ENCODE measurements around the gene SLC25A22.

SLC25A22 gene

GRCh38 chr11:809287-810039, 11.4 kb upstream of the SLC25A22 start, which contains the start of gene RPLP2:
TSS of gene RPLP2 (plus strand) at chr11:809967. CDS start at chr11:810235, 268 bp downstream.
- Histone ChIP-seq H3K4me3 (ENCODE audit: low read depth, low read length) (peak within 1 kb of the TSS; percentile 95), H4K91ac (ENCODE audit: low read depth, low read length) (peak within 1 kb of the TSS; percentile 99), H3K4me2 (ENCODE audit: low read length) (peak within 1 kb of the TSS; percentile 80), H2BK5ac (ENCODE audit: low read depth, low read length, poor library complexity) (peak within 1 kb of the TSS; percentile 97), H3K4ac (ENCODE audit: low read depth, low read length) (peak within 1 kb of the TSS; percentile 98), H3K18ac (ENCODE audit: low read length) (peak within 1 kb of the TSS; percentile 97), H3K79me1 (ENCODE audit: low read length) (peaks cover 24% of the 10 kb centered on the region), H3K4me1 (ENCODE audit: control insufficient read depth in 1 of 2, insufficient read depth in 2 of 2, low read length in 2 of 2) (peaks cover 15 to 20% of the 10 kb centered on the region in 2 experiments), H3K36me3 (ENCODE audit: control insufficient read depth in 1 of 2, insufficient read depth in 2 of 2, low read length in 2 of 2) (peaks cover 29 to 31% of the 10 kb centered on the region in 2 experiments), H4K8ac (ENCODE audit: low read depth, low read length) (peak within 1 kb of the TSS; percentile 99), H2AK5ac (ENCODE audit: low read length) (peak within 1 kb of the TSS; percentile 93), H3K27ac (ENCODE audit: low read depth, low read length) (peak within 1 kb of the TSS; percentile 97), H3K79me2 (ENCODE audit: control insufficient read depth, insufficient read depth, low read length, poor library complexity) (peaks cover 25% of the 10 kb centered on the region), H3K9me3 (ENCODE audit: insufficient read depth, low read depth, low read length) (peaks cover 2% of the 10 kb centered on the region), H3K14ac (ENCODE audit: low read length) (peak within 1 kb of the TSS; percentile 98), H3K9ac (ENCODE audit: low read length) (peak within 1 kb of the TSS; percentile 98), H2BK120ac (ENCODE audit: insufficient read depth, low read length, poor library complexity) (peak within 1 kb of the TSS; percentile 98), H2AFZ (ENCODE audit: insufficient read depth, low read length, poor library complexity) (peak within 1 kb of the TSS; percentile 90), H4K12ac (ENCODE audit: low read depth, low read length) (peak within 1 kb of the TSS; percentile 90), H2BK12ac (ENCODE audit: low read length) (peak within 1 kb of the TSS; percentile 56), H3K23ac (ENCODE audit: low read length) (no peak within 1 kb of the TSS), H3K27me3 (ENCODE audit: insufficient read depth, low read length) (no peaks in the 10 kb centered on the region)
- peak; percentile 98 to 99 for DNase-seq
- WGBS (ENCODE audit: extremely low coverage, insufficient coverage, insufficient read length), result no CpG with 5 or more reads among the region's 81 CpGs

- peak overlapping the region; percentile 75 for H3K4me2 ChIP-seq (ENCODE audit: low read length)
- peak overlapping the region; percentile 97 for H3K9ac ChIP-seq (ENCODE audit: low read length)
- H3K79me2 ChIP-seq (ENCODE audit: control insufficient read depth, insufficient read depth, low read length, poor library complexity), result peaks cover 25% of the 10 kb centered on the region
- peak overlapping the region; percentile 99 for H4K8ac ChIP-seq (ENCODE audit: low read depth, low read length)
- H3K4me3 ChIP-seq (ENCODE audit: low read depth, low read length), result peak overlapping the region; percentile 95
- peaks cover 29% of the 10 kb centered on the region for H3K79me1 ChIP-seq (ENCODE audit: low read length)
- H3K36me3 ChIP-seq (ENCODE audit: control insufficient read depth in 1 of 2, insufficient read depth in 2 of 2, low read length in 2 of 2), result peaks cover 27 to 28% of the 10 kb centered on the region in 2 experiments
- H3K4me1 ChIP-seq (ENCODE audit: control insufficient read depth in 1 of 2, insufficient read depth in 2 of 2, low read length in 2 of 2), result peaks cover 23 to 28% of the 10 kb centered on the region in 2 experiments
- H3K23ac ChIP-seq (ENCODE audit: low read length), result no peak overlapping the region
- no peaks in the 10 kb centered on the region for H3K27me3 ChIP-seq (ENCODE audit: insufficient read depth, low read length)
- no peak overlapping the region for H2BK12ac ChIP-seq (ENCODE audit: low read length)
- peak overlapping the region; percentile 66 for H3K4ac ChIP-seq (ENCODE audit: low read depth, low read length)
- H2BK5ac ChIP-seq (ENCODE audit: low read depth, low read length, poor library complexity), result peak overlapping the region; percentile 35
- H4K12ac ChIP-seq (ENCODE audit: low read depth, low read length), result peak overlapping the region; percentile 71
- H4K91ac ChIP-seq (ENCODE audit: low read depth, low read length), result peak overlapping the region; percentile 99
- H3K9me3 ChIP-seq (ENCODE audit: insufficient read depth, low read depth, low read length), result peaks cover 2% of the 10 kb centered on the region
- peak overlapping the region; percentile 97 for H3K27ac ChIP-seq (ENCODE audit: low read depth, low read length)
- peak overlapping the region; percentile 89 for H3K14ac ChIP-seq (ENCODE audit: low read length)
- H2BK120ac ChIP-seq (ENCODE audit: insufficient read depth, low read length, poor library complexity), result no peak overlapping the region
- H2AK5ac ChIP-seq (ENCODE audit: low read length), result peak overlapping the region; percentile 47
- H2AFZ ChIP-seq (ENCODE audit: insufficient read depth, low read length, poor library complexity), result peak overlapping the region; percentile 84
- H3K18ac ChIP-seq (ENCODE audit: low read length), result peak overlapping the region; percentile 31
- DNase-seq, result peak; percentile 62 to 69
- no CpG with 5 or more reads among the region's 36 CpGs for WGBS (ENCODE audit: extremely low coverage, insufficient coverage, insufficient read length)
Measured at GRCh38 chr11:808427-809286, 10.6 kb upstream of the SLC25A22 start.

DNA sequence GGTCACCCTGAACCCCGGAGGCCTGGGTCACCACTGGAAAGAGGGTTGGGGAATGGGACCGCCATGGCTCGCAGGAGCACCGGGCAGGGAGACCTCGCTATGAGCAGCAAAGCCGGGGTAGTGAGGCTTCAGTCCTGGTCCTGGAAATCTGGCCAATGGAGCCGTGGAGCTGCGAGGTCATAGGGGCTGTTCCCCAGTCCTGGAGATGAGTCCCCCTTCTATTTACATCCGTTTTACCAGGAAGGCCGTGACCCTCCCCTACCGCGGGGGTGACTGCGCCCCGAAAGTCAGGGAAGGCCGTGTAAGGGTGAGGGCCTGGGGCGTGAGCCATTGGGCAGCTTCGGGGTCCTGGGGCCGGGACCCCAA, 6.5 kb upstream of the SLC25A22 start:
- peak overlapping the region; percentile 7 for H3K4ac ChIP-seq (ENCODE audit: low read depth, low read length)

More for the DNA sequence above, 6.5 kb upstream of the SLC25A22 start:
- Histone ChIP-seq H2AFZ (ENCODE audit: insufficient read depth, low read length, poor library complexity) (no peak overlapping the region), H3K79me1 (ENCODE audit: low read length) (peaks cover 23% of the 10 kb centered on the region), H3K9ac (ENCODE audit: low read length) (peak overlapping the region; percentile 61), H4K8ac (ENCODE audit: low read depth, low read length) (peak overlapping the region; percentile 80), H2AK5ac (ENCODE audit: low read length) (peak overlapping the region; percentile 82), H3K18ac (ENCODE audit: low read length) (peak overlapping the region; percentile 78), H3K4me3 (ENCODE audit: low read depth, low read length) (peak overlapping the region; percentile 65), H3K4me2 (ENCODE audit: low read length) (peak overlapping the region; percentile 76), H2BK120ac (ENCODE audit: insufficient read depth, low read length, poor library complexity) (peak overlapping the region; percentile 20), H3K79me2 (ENCODE audit: control insufficient read depth, insufficient read depth, low read length, poor library complexity) (peaks cover 13% of the 10 kb centered on the region), H3K23ac (ENCODE audit: low read length) (no peak overlapping the region), H2BK5ac (ENCODE audit: low read depth, low read length, poor library complexity) (peak overlapping the region; percentile 48), H3K9me3 (ENCODE audit: insufficient read depth, low read depth, low read length) (peaks cover 5% of the 10 kb centered on the region), H4K91ac (ENCODE audit: low read depth, low read length) (peak overlapping the region; percentile 87), H2BK12ac (ENCODE audit: low read length) (peak overlapping the region; percentile 28), H3K14ac (ENCODE audit: low read length) (peak overlapping the region; percentile 72), H3K4me1 (ENCODE audit: control insufficient read depth in 1 of 2, insufficient read depth in 2 of 2, low read length in 2 of 2) (peaks cover 17% of the 10 kb centered on the region in 2 experiments), H3K27me3 (ENCODE audit: insufficient read depth, low read length) (no peaks in the 10 kb centered on the region), H3K27ac (ENCODE audit: low read depth, low read length) (no peak overlapping the region), H4K12ac (ENCODE audit: low read depth, low read length) (peak overlapping the region; percentile 57), H3K36me3 (ENCODE audit: control insufficient read depth in 1 of 2, insufficient read depth in 2 of 2, low read length in 2 of 2) (peaks cover 35 to 38% of the 10 kb centered on the region in 2 experiments)
- WGBS (ENCODE audit: extremely low coverage, insufficient coverage, insufficient read length), result no CpG with 5 or more reads among the region's 18 CpGs
- no peak for DNase-seq

All from trophoblast cell (in vitro differentiated cells and primary cell).